Upper lobe of right lung (tissue), 1 donor: ENCODE results near the gene HTR5A. TPM values are rescaled to one million over a fixed set of nuclear protein-coding genes. Genes with fewer than 3 reads are reported as not detected.

Experiments
- ATAC-seq: fragments of 200-7000 bp; cut with Tn5 transposase; one replicate; pipeline ENCODE4 v1.9.1; 2020; ENCODE audit warnings: mild to moderate bottlenecking, moderate library complexity
- DNase-seq: peaks from one replicate; pipeline ENCODE4 v3.0.0-alpha.2; 2020
- H3K27ac ChIP-seq: fragments of 200-600 bp; one replicate; pipeline ENCODE4 v1.8.0; 2022
- H3K27me3 ChIP-seq: fragments of 200-600 bp; one replicate; pipeline ENCODE4 v1.8.0; 2022; ENCODE audit warnings: mild to moderate bottlenecking
- H3K36me3 ChIP-seq: fragments of 200-600 bp; one replicate; pipeline ENCODE4 v1.8.0; 2022
- H3K4me1 ChIP-seq: fragments of 200-600 bp; one replicate; pipeline ENCODE4 v1.8.0; 2022
- H3K4me3 ChIP-seq: fragments of 200-600 bp; one replicate; pipeline ENCODE4 v1.8.0; 2022; ENCODE audit warnings: mild to moderate bottlenecking
- H3K9me3 ChIP-seq: fragments of 200-600 bp; one replicate; pipeline ENCODE4 v1.8.0; 2022
- intact Hi-C: fragments of 100-400 bp; cut with DNase I; formaldehyde crosslinking; loops from one replicate; pipeline ENCODE4 v1.11.0; 2022
- total RNA-seq: library from RNA; stranded (reverse); fragmentation: NEBNext Ultra II Directional; extraction: Animal tissue kit (Norgen Biotek cat#: 25700); gene quantifications from one replicate; pipeline ENCODE4 v1.2.1, GENCODE V29; 2021
- TF ChIP-seq, protein P1 (sequence below): fragments of 200-600 bp; IDR thresholded peaks from one replicate; pipeline ENCODE4 v1.8.0; 2022; ENCODE audit warnings: antibody characterized with exemption
- donor health status: DM: no; HTN: yes; CAD: no; lungs with severe emphysema.

The HTR5A gene
- total RNA-seq, 1 donor from 2014 or later: not detected

DNA sequence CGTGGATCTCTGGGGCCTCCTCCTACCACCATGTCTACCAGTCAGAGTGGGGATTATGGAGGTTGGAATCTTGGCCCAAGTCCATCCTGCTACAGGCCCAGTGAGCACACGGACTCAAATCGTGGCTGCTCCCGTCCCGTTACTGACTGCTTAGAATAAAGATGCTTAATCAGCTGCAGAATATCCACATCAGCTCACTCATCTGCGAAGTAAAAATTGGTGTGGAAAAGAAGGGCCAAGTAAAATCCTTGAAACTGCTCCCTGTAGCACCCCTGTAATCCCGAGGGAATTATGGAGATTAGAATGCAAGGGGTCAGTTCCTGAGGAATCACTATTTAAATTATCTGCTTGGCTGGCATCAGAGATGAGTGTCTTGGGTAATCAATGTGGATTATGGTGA, 13.0 kb upstream of the HTR5A start:
- Histone ChIP-seq H3K27me3 (no peaks in the 10 kb centered on the region), H3K4me1 (no peaks in the 10 kb centered on the region), H3K4me3 (no peak overlapping the region), H3K27ac (no peak overlapping the region), H3K9me3 (no peaks in the 10 kb centered on the region), H3K36me3 (no peaks in the 10 kb centered on the region)
- intact Hi-C loops: no loop called here
- ATAC-seq: no peak
- TF ChIP-seq, protein P1, sequence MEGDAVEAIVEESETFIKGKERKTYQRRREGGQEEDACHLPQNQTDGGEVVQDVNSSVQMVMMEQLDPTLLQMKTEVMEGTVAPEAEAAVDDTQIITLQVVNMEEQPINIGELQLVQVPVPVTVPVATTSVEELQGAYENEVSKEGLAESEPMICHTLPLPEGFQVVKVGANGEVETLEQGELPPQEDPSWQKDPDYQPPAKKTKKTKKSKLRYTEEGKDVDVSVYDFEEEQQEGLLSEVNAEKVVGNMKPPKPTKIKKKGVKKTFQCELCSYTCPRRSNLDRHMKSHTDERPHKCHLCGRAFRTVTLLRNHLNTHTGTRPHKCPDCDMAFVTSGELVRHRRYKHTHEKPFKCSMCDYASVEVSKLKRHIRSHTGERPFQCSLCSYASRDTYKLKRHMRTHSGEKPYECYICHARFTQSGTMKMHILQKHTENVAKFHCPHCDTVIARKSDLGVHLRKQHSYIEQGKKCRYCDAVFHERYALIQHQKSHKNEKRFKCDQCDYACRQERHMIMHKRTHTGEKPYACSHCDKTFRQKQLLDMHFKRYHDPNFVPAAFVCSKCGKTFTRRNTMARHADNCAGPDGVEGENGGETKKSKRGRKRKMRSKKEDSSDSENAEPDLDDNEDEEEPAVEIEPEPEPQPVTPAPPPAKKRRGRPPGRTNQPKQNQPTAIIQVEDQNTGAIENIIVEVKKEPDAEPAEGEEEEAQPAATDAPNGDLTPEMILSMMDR: no peak
- DNase-seq: no peak

GRCh38 chr7:155058896-155059295, 11.2 kb upstream of the HTR5A start:
- ATAC-seq: no peak
- no peak for DNase-seq
- no peaks in the 10 kb centered on the region for H3K9me3 ChIP-seq
- H3K4me1 ChIP-seq: no peaks in the 10 kb centered on the region
- no peaks in the 10 kb centered on the region for H3K27me3 ChIP-seq
- no peak overlapping the region for H3K4me3 ChIP-seq
- no peaks in the 10 kb centered on the region for H3K36me3 ChIP-seq
- H3K27ac ChIP-seq: no peak overlapping the region
- intact Hi-C loops: no loop called here
- TF ChIP-seq, protein P1: no peak

DNA sequence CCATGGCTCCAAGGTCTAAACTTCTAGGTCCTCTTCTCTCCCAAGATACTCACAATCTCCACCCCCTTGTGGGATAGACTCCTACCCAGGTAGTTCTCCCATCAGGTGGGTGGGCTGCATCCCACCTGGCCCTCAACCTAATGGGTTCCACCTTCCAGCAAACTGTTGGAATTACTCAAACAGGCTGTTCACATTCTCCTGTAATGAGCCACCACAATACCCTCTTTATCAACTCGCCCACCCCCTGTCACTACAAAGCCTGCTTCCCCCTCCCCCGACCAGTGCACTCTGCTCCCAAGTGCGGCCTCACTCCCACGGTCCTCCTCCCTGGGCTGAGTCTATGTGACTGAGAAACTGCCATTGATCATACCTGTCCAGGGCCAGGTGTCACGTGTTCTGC, 10.4 kb upstream of the HTR5A start:
- Histone ChIP-seq H3K27ac (no peak overlapping the region), H3K4me3 (no peak overlapping the region), H3K4me1 (no peaks in the 10 kb centered on the region), H3K9me3 (no peaks in the 10 kb centered on the region), H3K27me3 (no peaks in the 10 kb centered on the region), H3K36me3 (no peaks in the 10 kb centered on the region)
- ATAC-seq: no peak
- DNase-seq: no peak
- TF ChIP-seq, protein P1: no peak
- intact Hi-C loops: no loop called here

DNA sequence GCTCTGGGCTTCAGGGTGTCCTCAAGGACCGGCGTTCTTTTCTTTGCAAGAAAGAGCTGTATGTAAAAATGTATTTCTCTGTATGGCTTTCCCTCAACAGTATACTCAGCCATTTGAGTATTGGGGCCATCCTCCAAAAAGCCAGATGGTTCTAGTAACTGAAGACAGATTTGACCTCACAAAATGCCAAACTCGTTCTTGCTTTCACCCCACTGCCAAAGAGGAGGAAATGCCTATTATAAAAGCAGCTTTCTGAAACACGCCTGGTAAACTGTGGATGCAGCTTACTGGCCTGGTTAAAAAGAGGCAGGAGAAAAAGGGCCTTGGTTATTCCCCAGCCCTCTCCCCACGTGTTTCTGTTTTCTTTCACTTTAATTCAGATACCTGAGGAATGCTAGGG, 7.7 kb upstream of the HTR5A start:
- TF ChIP-seq, protein P1: no peak
- Histone ChIP-seq H3K9me3 (no peaks in the 10 kb centered on the region), H3K27me3 (no peaks in the 10 kb centered on the region), H3K36me3 (no peaks in the 10 kb centered on the region), H3K4me1 (no peaks in the 10 kb centered on the region), H3K4me3 (no peak overlapping the region), H3K27ac (no peak overlapping the region)
- intact Hi-C loops: no loop called here
- DNase-seq (no peak), ATAC-seq (no peak)

- Histone ChIP-seq H3K9me3 (no peaks in the 10 kb centered on the region), H3K36me3 (no peaks in the 10 kb centered on the region), H3K27ac (no peak overlapping the region), H3K4me1 (no peaks in the 10 kb centered on the region), H3K4me3 (no peak overlapping the region), H3K27me3 (peaks cover 4% of the 10 kb centered on the region)
- DNase-seq: no peak
- intact Hi-C loops: no loop called here
- TF ChIP-seq, protein P1: no peak
- no peak for ATAC-seq
These were observed 5.9 kb upstream of the HTR5A start for GRCh38 chr7:155064186-155064585.

DNA sequence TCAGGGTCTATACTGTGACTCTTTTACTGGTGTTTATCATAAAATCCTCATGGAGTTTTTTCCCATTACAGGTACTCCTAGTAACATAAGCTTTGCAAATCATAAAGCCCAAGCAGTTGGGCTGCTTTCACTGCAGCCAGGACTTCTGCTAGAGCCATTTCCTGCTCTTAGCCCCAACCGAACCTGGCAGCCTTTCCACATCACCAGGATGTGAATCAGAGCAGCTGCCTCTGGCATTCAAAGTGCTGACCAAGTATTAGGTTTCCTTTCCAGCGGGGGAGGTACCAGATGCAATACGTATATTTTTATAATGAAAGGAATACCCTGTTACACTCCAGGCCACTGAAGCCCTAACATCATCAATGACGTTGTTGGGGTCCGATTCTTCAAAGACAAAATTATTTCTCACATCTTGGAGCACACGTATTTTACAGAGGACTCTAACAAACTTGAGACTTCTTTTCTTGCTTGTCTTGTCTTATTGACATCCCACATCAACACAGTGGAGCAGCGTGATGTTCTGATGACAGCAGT, 3.6 kb upstream of the HTR5A start:
- ATAC-seq (no peak), DNase-seq (no peak)
- Histone ChIP-seq H3K4me3 (no peak overlapping the region), H3K27me3 (peaks cover 4% of the 10 kb centered on the region), H3K9me3 (no peaks in the 10 kb centered on the region), H3K36me3 (no peaks in the 10 kb centered on the region), H3K4me1 (no peaks in the 10 kb centered on the region), H3K27ac (no peak overlapping the region)
- TF ChIP-seq, protein P1: no peak
- intact Hi-C loops: no loop called here
